A549 (cell line): Measurements from ENCODE around the gene CDKN2AIPNL. TPM values are rescaled to one million over a fixed set of nuclear protein-coding genes. Genes with fewer than 3 reads are reported as not detected.

Experiments used
- ATAC-seq, 2 experiments: fragments of 200-7000 bp in 1 of 2; fragments of >200 bp in 1 of 2; cut with Nextera tagmentation in 1 of 2; cut with Tn5 transposase in 1 of 2; 3 replicates each; pipeline versions ENCODE4 v1.8.0 to v1.9.1; 2018 to 2020; ENCODE audit warnings: mild to moderate bottlenecking in 1 of 2, moderate library complexity in 1 of 2
- CTCF ChIA-PET: fragments of 300-600 bp; sonication (Branson Sonifier 250); formaldehyde crosslinking; extraction: SDS; loops from one replicate; lab custom pipeline; 2021; ENCODE audit warnings: antibody characterized with exemption, inconsistent platforms; lab: Yijun Ruan, JAX
- POLR2A ChIA-PET: fragments of 350-600 bp; formaldehyde crosslinking; extraction: SDS; loops from one replicate; lab custom pipeline; 2021; ENCODE audit warnings: antibody characterized with exemption, inconsistent platforms; lab: Yijun Ruan, JAX
- DNase-seq, 2 experiments: peaks; one replicate each; pipeline versions ENCODE4 v3.0.0 to v3.0.0-alpha.2; 2011 to 2016; ENCODE audit warnings: low read depth in 1 of 2, low spot score in 1 of 2
- FAIRE-seq: peaks from 2 replicates; lab custom pipeline; 2011; peaks lifted over from hg19 to GRCh38; lab: Jason Lieb, UNC
- H3K27ac ChIP-seq, 2 experiments: fragments of >200 bp; sonication (Bioruptor Twin); formaldehyde crosslinking; 3 replicates each; pipeline ENCODE4 v1.5.1; 2016 to 2017
- H3K4me1 ChIP-seq: fragments of >200 bp; sonication (Bioruptor Twin); formaldehyde crosslinking; 3 replicates; pipeline ENCODE4 v1.6.1; 2016
- H3K4me2 ChIP-seq: fragments of >200 bp; sonication (Bioruptor Twin); formaldehyde crosslinking; 3 replicates; pipeline ENCODE4 v1.6.1; 2016
- H3K4me3 ChIP-seq: fragments of >200 bp; sonication (Bioruptor Twin); formaldehyde crosslinking; 3 replicates; pipeline ENCODE4 v1.5.1; 2016
- H3K9me3 ChIP-seq: fragments of >200 bp; sonication (Bioruptor Twin); formaldehyde crosslinking; 3 replicates; pipeline ENCODE4 v1.6.1; 2016
- CBX2 ChIP-seq: fragments of 200-600 bp; sonication (generic); IDR thresholded peaks from 2 replicates; pipeline ENCODE4 v1.6.1; 2016; ENCODE audit warnings: low read depth, mild to moderate bottlenecking, borderline replicate concordance
- CEBPB ChIP-seq, 2 experiments: fragments of >200 bp in 1 of 2; sonication (Bioruptor Twin) in 1 of 2; formaldehyde crosslinking in 1 of 2; IDR thresholded peaks; 2 replicates each; pipeline ENCODE4 v1.6.1; 2012 to 2016
- FOXS1 ChIP-seq: fragments of 250-450 bp; sonication (Bioruptor Pico); IDR thresholded peaks from 2 replicates; pipeline ENCODE4 v1.5.0; 2020; ENCODE audit warnings: mild to moderate bottlenecking, moderate library complexity
- HDAC2 ChIP-seq: fragments of 200-600 bp; sonication (generic); IDR thresholded peaks from 2 replicates; pipeline ENCODE4 v1.6.1; 2016
- HOXA7 ChIP-seq: fragments of 250-450 bp; sonication (Bioruptor Pico); IDR thresholded peaks from 2 replicates; pipeline ENCODE4 v1.5.0; 2020; ENCODE audit warnings: mild to moderate bottlenecking, moderate library complexity
- HOXB13 ChIP-seq: fragments of 250-450 bp; sonication (Bioruptor Pico); IDR thresholded peaks from 2 replicates; pipeline ENCODE4 v1.5.0; 2020; ENCODE audit warnings: low read depth, mild to moderate bottlenecking, moderate library complexity
- HOXB5 ChIP-seq: fragments of 250-450 bp; sonication (Bioruptor Pico); IDR thresholded peaks from 2 replicates; pipeline ENCODE4 v1.5.0; 2020; ENCODE audit warnings: mild to moderate bottlenecking, moderate library complexity
- JUN ChIP-seq, 2 experiments: fragments of >200 bp; sonication (Bioruptor Twin); formaldehyde crosslinking; IDR thresholded peaks; 2 replicates in 1 of 2; 3 replicates in 1 of 2; pipeline ENCODE4 v1.6.1; 2016 to 2017
- JUNB ChIP-seq: fragments of >200 bp; sonication (Bioruptor Twin); formaldehyde crosslinking; IDR thresholded peaks from 2 replicates; pipeline ENCODE4 v1.6.1; 2016
- KDM1A ChIP-seq: fragments of 200-600 bp; sonication (generic); IDR thresholded peaks from 2 replicates; pipeline ENCODE4 v1.6.1; 2016; ENCODE audit warnings: low read depth, mild to moderate bottlenecking
- MAZ ChIP-seq: fragments of 150-350 bp; IDR thresholded peaks from 2 replicates; pipeline ENCODE4 v1.6.1; 2014; ENCODE audit warnings: antibody characterized with exemption, low read depth, low read length, borderline replicate concordance
- MYC ChIP-seq: IDR thresholded peaks from 2 replicates; pipeline ENCODE4 v1.6.1; 2012; ENCODE audit warnings: mild to moderate bottlenecking, inconsistent platforms, low read length, improper control_type of control experiment, borderline replicate concordance
- NPAS2 ChIP-seq: fragments of 250-450 bp; sonication (Bioruptor Pico); IDR thresholded peaks from 2 replicates; pipeline ENCODE4 v1.8.0; 2022; ENCODE audit warnings: mild to moderate bottlenecking, moderate library complexity, borderline replicate concordance
- NR3C1 ChIP-seq: fragments of >200 bp; sonication (Bioruptor Twin); formaldehyde crosslinking; IDR thresholded peaks from 3 replicates; pipeline ENCODE4 v1.6.1; 2017
- PHF8 ChIP-seq: fragments of 200-600 bp; sonication (generic); IDR thresholded peaks from 2 replicates; pipeline ENCODE4 v1.6.1; 2016; ENCODE audit warnings: low read depth, mild to moderate bottlenecking, antibody characterized with exemption, moderate library complexity, borderline replicate concordance
- RCOR1 ChIP-seq: fragments of 150-350 bp; IDR thresholded peaks from 2 replicates; pipeline ENCODE4 v1.6.1; 2014; ENCODE audit warnings: antibody characterized with exemption, low read length, low read depth
- SMC3 ChIP-seq: fragments of >200 bp; sonication (Bioruptor Twin); formaldehyde crosslinking; IDR thresholded peaks from 3 replicates; pipeline ENCODE4 v1.6.1; 2018; ENCODE audit warnings: inconsistent platforms
- SREBF2 ChIP-seq: fragments of 450-650 bp; IDR thresholded peaks from 2 replicates; pipeline ENCODE4 v1.6.1; 2014; ENCODE audit warnings: mild to moderate bottlenecking, moderate library complexity
- ZNF302 ChIP-seq: fragments of 250-450 bp; sonication (Bioruptor Pico); IDR thresholded peaks from 2 replicates; pipeline ENCODE4 v1.9.0; 2021; ENCODE audit warnings: inconsistent platforms, mild to moderate bottlenecking, moderate library complexity
- ZSCAN20 ChIP-seq: fragments of 250-450 bp; sonication (Bioruptor Pico); IDR thresholded peaks from 2 replicates; pipeline ENCODE4 v1.8.0; 2022; ENCODE audit warnings: mild to moderate bottlenecking, moderate library complexity
- WGBS: methylation state at CpG from one replicate; pipeline ENCODE4 v1.1.6; 2017; ENCODE audit errors: missing lambda C conversion rate; 5-methylcytosine and 5-hydroxymethylcytosine counted together
- polyA plus RNA-seq, 4 experiments: library from polyadenylated mRNA; depleted of rRNA in 3 of 4; stranded (reverse); fragments of >200 nt; fragmentation: RNase III in 1 of 4; extraction: RNeasy Plus Mini Kit Qiagen cat#74134 plus additional on column Dnase treatment in 1 of 4; gene quantifications; 2 replicates in 3 of 4; 3 replicates in 1 of 4; pipeline ENCODE4 v1.2.3, GENCODE V29; 2011 to 2017
- TF ChIP-seq, protein P1 (sequence below): IDR thresholded peaks from 2 replicates; pipeline ENCODE4 v1.6.1; 2012
- TF ChIP-seq, protein P2 (sequence below): IDR thresholded peaks from 2 replicates; pipeline ENCODE4 v1.6.1; 2012; ENCODE audit warnings: low read depth, borderline replicate concordance
- TF ChIP-seq, protein P3 (sequence below): fragments of 150-350 bp; IDR thresholded peaks from 2 replicates; pipeline ENCODE4 v1.6.1; 2014; ENCODE audit warnings: low read depth, mild to moderate bottlenecking, low read length
- TF ChIP-seq, protein P4 (sequence below): IDR thresholded peaks from 2 replicates; pipeline ENCODE4 v1.6.1; 2012

Gene CDKN2AIPNL
- polyA plus RNA-seq, 2 of the 4 experiments (the other 2 are of a cell fraction) = 48.0 to 49.9 TPM

DNA sequence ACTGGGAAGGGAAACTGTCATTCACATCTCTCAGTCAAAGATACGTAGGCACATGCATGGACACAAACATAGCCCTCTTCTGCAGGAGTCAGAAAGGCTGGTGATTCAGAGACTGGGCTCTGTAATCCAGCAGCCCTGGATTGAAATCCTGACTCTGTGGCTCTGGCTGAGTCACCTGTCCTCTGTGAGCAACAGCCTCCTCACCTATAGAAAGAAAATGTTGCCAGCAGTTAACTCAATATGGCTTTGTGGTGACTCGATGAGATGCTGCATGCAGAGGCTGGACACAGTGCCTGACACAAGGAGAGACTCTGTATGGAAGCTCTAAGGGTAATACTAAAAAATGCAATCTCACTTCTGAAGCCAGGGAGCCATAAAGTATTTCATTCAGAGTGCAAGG, 23.9 kb upstream of the CDKN2AIPNL start:
- FAIRE-seq = no peak
- 32% methylated on average over 2 of the region's 2 CpGs for WGBS
- H3K9me3 ChIP-seq = no peaks in the 10 kb centered on the region
- peaks cover 53% of the 10 kb centered on the region for H3K4me1 ChIP-seq
- ATAC-seq = peak; percentile 37 to 69
- ChIA-PET POLR2A (interaction anchor here (1.4 to 2.2 kb wide), 3 partner anchors 19 to 92 kb away, joined by 3 to 12 read pairs (median 7); partner anchors contain the start of gene CDKN2AIPNL), CTCF (interaction anchor here (0.6 to 2.1 kb wide), 10 partner anchors 8 to 145 kb away, joined by 3 to 9 read pairs (median 5); partner anchors contain the start of gene CDKN2AIPNL)
- TF ChIP-seq ZNF302 (CRISPR knock-in tag) = no peak
- TF ChIP-seq SMC3 = no peak
- TF ChIP-seq HOXB5 (CRISPR knock-in tag) = no peak
- no peak for TF ChIP-seq CEBPB (IDR thresholded peaks at IDR 0.05)
- TF ChIP-seq KDM1A = no peak
- TF ChIP-seq HDAC2 = no peak
- TF ChIP-seq, protein P1, sequence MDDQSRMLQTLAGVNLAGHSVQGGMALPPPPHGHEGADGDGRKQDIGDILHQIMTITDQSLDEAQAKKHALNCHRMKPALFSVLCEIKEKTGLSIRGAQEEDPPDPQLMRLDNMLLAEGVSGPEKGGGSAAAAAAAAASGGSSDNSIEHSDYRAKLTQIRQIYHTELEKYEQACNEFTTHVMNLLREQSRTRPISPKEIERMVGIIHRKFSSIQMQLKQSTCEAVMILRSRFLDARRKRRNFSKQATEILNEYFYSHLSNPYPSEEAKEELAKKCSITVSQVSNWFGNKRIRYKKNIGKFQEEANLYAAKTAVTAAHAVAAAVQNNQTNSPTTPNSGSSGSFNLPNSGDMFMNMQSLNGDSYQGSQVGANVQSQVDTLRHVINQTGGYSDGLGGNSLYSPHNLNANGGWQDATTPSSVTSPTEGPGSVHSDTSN = no peak
- TF ChIP-seq NPAS2 (CRISPR knock-in tag) = no peak
- TF ChIP-seq, protein P2, sequence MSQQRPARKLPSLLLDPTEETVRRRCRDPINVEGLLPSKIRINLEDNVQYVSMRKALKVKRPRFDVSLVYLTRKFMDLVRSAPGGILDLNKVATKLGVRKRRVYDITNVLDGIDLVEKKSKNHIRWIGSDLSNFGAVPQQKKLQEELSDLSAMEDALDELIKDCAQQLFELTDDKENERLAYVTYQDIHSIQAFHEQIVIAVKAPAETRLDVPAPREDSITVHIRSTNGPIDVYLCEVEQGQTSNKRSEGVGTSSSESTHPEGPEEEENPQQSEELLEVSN = no peak
- no peak for TF ChIP-seq NR3C1
- TF ChIP-seq RCOR1 = no peak
- TF ChIP-seq ZSCAN20 = no peak
- peak in 1 of 2 experiments; percentile 29 for DNase-seq
- peak overlapping the region in 1 of 2 experiments; percentile 63; a peak in 3 of 6 replicates for H3K27ac ChIP-seq
- H3K4me3 ChIP-seq = no peak overlapping the region
- no peak overlapping the region; the same call in 2 of the 3 replicates for H3K4me2 ChIP-seq

DNA sequence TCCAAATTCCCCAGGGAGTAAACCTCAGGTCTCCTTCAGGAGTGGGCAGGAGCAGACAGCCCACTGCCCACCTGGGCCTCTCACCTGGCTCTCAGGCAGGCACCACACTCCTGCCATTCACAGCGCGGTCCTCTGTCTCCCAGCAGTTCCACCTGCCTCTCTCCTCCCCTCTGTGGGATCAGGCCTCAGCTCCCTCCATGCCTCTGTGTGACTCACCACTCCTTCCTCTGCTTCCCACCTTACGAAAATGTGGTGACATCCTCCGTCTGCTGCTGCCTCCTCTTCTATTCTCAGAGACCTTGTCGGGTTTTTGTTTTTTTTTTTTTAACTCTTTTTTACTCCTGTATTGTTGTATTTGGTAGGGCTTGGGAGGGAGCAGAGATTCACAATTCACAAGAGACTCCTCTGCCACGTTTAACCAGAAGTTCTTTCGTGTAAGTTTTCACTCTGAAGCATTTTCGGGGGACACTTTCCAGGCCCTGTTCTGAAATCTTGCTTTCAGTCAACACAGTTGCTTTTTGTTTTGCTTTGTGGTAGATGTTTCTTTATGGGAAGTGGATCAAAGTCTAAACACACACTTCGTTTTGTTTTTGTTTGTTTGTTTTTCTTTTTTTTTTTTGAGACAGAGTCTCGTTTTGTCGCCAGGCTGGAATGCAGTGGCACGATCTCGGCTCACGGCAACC, 21.1 kb upstream of the CDKN2AIPNL start:
- no peak for ATAC-seq
- TF ChIP-seq HDAC2 (no peak), PHF8 (no peak), HOXB13 (CRISPR knock-in tag) (no peak)
- DNase-seq = no peak
- POLR2A ChIA-PET = no interaction called here
- CTCF ChIA-PET = interaction anchor here (0.8 kb wide), 1 partner anchor 21 kb away, joined by 4 read pairs; the partner anchor contains the start of gene CDKN2AIPNL
- Histone ChIP-seq H3K4me1 (peaks cover 33% of the 10 kb centered on the region), H3K4me2 (no peak overlapping the region), H3K4me3 (no peak overlapping the region), H3K27ac (peak overlapping the region in 1 of 2 experiments; percentile 27; a peak in 1 of 6 replicates), H3K9me3 (no peaks in the 10 kb centered on the region)
- FAIRE-seq = no peak
- WGBS = 57% methylated on average over 14 of the region's 14 CpGs

DNA sequence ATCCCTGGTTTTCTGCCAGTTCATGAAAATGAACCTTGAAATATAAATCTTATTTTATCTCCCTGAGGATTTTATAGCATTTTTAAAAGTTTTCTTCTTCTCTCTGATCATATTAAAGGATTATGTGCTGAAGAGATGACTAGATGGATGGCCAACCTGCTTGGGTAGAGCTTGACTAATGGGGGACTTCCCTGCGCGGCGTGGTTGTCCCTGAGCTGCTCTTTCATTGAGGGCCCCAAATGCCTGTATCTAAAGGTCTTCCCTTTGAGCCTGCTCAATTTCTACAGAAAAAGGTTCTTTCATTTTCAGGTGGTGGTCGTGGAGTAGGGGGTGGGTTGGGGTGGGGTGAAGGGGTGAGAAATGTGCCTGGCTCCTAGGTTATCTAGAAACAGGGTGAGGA, 20.5 kb upstream of the CDKN2AIPNL start:
- H3K4me1 ChIP-seq = peaks cover 26% of the 10 kb centered on the region
- FAIRE-seq (no peak), ATAC-seq (no peak), DNase-seq (no peak)
- ChIA-PET CTCF (interaction anchor here (0.8 kb wide), 1 partner anchor 21 kb away, joined by 4 read pairs; the partner anchor contains the start of gene CDKN2AIPNL), POLR2A (no interaction called here)
- H3K4me2 ChIP-seq = no peak overlapping the region
- H3K9me3 ChIP-seq = no peaks in the 10 kb centered on the region
- no peak overlapping the region for H3K27ac ChIP-seq
- TF ChIP-seq KDM1A (no peak), NPAS2 (CRISPR knock-in tag) (no peak), MYC (no peak)
- H3K4me3 ChIP-seq = no peak overlapping the region
- WGBS = 80% methylated on average over 4 of the region's 4 CpGs

DNA sequence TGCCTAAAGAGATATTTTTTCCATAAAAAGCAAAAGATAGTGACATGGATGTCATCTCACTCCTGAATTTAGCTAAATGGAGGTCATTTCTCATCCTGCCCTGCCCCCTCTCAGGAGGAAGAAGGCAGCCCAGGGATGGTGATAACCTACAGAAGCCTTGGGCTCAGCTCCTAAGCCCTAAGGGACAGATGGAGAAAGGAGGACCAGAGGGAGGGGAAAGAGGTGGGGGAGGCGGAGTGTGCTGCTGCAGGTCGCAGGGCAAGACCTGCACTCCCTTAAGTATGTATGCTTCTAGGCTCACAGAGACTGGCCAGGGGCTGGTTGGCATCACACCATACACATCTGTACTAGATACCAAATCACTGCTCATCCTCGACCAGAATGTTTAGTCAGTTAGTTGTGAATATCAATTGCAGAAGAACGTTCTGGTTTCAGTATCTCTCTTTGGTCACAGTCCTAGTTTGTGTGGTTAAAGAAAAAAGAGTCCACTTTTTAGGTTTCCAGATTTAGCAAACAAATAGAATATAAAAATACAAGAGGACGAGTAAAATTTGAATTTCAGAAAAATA, 18.4 kb upstream of the CDKN2AIPNL start:
- no peaks in the 10 kb centered on the region for H3K9me3 ChIP-seq
- 55% methylated on average over 5 of the region's 5 CpGs for WGBS
- H3K4me3 ChIP-seq = no peak overlapping the region
- no peak overlapping the region for H3K27ac ChIP-seq
- H3K4me2 ChIP-seq = no peak overlapping the region
- no peak for ATAC-seq
- ChIA-PET CTCF (interaction anchor here (1.1 to 3.3 kb wide), 4 partner anchors 19 to 146 kb away, joined by 3 to 24 read pairs (median 4); partner anchors contain the start of gene CDKN2AIPNL), POLR2A (no interaction called here)
- no peak for FAIRE-seq
- H3K4me1 ChIP-seq = peaks cover 6% of the 10 kb centered on the region; the same call in 2 of the 3 replicates
- no peak for DNase-seq
- no peak for TF ChIP-seq ZSCAN20
- no peak for TF ChIP-seq HDAC2
- no peak for TF ChIP-seq SREBF2
- TF ChIP-seq, protein P3, sequence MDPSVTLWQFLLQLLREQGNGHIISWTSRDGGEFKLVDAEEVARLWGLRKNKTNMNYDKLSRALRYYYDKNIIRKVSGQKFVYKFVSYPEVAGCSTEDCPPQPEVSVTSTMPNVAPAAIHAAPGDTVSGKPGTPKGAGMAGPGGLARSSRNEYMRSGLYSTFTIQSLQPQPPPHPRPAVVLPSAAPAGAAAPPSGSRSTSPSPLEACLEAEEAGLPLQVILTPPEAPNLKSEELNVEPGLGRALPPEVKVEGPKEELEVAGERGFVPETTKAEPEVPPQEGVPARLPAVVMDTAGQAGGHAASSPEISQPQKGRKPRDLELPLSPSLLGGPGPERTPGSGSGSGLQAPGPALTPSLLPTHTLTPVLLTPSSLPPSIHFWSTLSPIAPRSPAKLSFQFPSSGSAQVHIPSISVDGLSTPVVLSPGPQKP = no peak
- TF ChIP-seq, protein P1 = no peak
- TF ChIP-seq MAZ = no peak
- no peak for TF ChIP-seq PHF8
- no peak for TF ChIP-seq JUNB
- TF ChIP-seq KDM1A = no peak
- no peak for TF ChIP-seq CBX2
- TF ChIP-seq JUN (IDR thresholded peaks at IDR 0.05) = no peak
- TF ChIP-seq FOXS1 (CRISPR knock-in tag) = no peak
- TF ChIP-seq, protein P4, sequence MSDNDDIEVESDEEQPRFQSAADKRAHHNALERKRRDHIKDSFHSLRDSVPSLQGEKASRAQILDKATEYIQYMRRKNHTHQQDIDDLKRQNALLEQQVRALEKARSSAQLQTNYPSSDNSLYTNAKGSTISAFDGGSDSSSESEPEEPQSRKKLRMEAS = no peak
- no peak for TF ChIP-seq HOXA7 (CRISPR knock-in tag)
